NCI-H524 treated with DMSO at 0.1 percent for 48 hours (cell line): ENCODE results near the gene SLC39A6.

Source experiments
- DNase-seq: peaks from one replicate; lab custom pipeline; 2025; lab: John Stamatoyannopoulos, UW

The SLC39A6 gene

GRCh38 chr18:36064027-36064808 is 64.9 kb downstream of the SLC39A6 start:
- DNase-seq, result peak; percentile 22

GRCh38 chr18:36058674-36059073 is 70.5 kb downstream of the SLC39A6 start:
- no peak for DNase-seq
